NK-92 treated with Interleukin-12 subunit alpha and Interleukin-12 subunit beta, amount 100 ng/mL, for 24 hours (cell line): ENCODE data around the gene SDK2.

Experiments used
- DNase-seq: peaks from one replicate; lab custom pipeline; 2025; lab: John Stamatoyannopoulos, UW

SDK2 gene

GRCh38 chr17:73555199-73555960 is 88.9 kb downstream of the SDK2 start:
- no peak for DNase-seq

- no peak for DNase-seq
Measured at GRCh38 chr17:73554498-73554897, 89.7 kb downstream of the SDK2 start.

DNA sequence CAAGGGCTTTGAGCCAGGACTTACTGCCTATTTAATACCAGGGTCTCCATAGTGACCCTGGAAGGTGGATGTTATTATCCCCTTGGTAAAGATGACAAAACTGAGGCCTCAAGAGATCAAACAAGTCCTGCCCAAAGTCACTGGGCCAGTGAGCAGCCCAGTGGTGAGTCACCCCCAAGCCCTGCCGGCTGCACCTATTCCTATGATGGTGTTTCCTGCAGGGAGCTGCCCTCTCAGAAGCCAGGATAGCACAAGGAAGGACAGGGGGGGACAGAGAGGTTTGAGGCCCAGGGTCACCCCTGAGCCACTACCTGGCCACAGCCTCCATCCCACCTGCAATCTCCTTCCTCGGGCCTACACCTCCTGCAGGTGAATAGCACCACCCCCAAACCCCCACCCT is 90.9 kb downstream of the SDK2 start:
- no peak for DNase-seq

DNA sequence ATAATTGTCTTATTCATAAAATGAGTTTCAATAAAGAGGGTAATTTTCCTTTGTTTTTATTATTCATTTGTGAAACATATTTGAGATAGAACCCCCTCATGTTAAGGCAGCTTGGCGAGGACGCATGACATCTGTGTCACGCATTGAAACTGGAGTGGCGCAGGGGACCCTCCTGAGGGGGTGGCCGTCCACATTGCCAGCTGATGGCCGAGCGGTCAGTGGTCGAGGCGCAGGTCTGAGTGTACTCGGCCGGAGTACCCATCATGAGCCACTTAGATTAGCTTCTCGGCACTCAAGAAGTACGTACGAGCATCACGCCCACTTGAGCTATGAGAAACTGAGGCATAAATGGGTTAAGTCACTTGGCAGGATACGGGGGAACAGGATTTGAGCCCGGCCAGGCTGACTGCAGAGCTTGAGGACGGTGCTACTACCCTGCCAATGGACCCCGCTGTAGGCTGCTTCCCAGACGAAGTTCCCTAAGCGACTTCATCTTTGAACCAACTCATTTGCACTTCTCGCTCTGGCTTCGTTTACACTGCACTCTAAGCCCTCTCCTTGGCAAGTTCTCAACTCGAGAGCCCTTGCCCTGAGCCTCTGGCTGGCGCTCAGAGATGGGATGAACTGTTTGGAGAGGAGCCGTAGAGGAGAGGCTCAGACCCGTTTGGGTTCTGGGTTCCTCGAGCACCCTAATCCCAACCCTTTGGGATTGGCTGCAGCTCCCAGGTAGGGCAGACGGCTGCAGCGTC is 91.8 kb downstream of the SDK2 start:
- no peak for DNase-seq

GRCh38 chr17:73551759-73552158 is 92.5 kb downstream of the SDK2 start:
- no peak for DNase-seq

GRCh38 chr17:73551144-73551543 is 93.1 kb downstream of the SDK2 start:
- DNase-seq: no peak

- no peak for DNase-seq
Measured at GRCh38 chr17:73550556-73550955, 93.7 kb downstream of the SDK2 start.

DNA sequence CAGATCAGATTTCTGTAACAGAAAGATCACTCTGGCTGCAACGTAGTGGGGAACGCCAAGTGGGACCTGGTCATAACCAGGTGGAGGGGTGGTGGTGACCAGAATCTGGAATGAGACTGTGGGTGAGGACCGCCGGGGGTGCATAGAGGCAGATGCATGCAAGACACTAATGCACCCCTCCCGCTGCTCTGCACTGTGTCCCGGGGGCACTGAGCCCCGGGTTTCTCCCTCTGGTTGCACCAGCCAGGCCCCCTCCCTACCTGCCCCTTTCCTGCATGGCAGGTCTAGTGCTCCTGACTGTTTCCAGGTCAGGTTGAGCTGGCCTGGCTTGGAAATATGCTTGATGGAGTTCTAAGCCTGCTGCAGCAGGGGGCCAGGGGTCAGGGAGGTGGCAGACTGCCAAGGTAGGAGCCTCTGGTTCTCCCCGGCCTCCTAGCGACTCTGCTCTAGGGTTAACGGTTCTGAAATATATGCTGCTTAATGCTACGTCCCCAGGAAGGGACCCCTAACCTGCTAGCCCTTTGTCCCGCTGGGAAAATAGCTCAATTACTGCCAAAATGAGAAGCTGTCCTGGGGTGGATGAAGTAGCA is 94.3 kb downstream of the SDK2 start:
- DNase-seq: no peak

DNA sequence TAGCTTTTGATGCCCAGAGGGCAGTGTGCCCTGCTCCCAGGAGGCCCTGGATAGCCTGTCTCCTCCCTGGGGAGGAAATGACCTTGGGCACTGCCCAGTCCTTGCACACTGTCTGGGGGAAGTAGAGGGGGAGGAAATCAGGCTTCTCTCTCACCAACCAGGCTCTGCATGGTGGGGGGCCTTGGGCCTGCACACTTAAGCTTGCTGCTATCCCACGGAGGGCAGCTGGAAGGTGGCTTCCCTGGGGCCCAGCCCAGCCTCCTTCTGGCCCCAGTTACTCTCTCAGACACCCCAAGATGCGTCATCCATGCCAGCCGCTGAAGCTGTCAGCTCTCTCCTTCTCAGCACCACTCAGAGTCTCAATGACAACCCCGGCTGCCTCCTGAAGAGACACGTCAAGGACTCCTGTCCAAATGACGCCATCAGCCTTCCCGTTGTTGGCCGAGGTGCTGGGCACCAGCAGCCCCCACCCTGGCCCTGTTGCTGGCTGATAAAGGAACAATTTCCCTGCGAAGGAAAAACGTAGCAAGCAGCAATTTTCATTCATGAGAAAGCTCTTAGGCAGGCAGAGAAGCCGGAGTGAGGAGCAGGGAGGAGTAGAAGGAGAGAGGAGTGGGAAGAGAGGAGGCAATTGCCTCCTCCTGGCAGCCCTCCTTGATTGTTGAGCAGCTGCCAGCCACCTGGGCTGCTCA is 95.5 kb downstream of the SDK2 start:
- no peak for DNase-seq

- DNase-seq: no peak
Measured at GRCh38 chr17:73547790-73548189, 96.5 kb downstream of the SDK2 start.

DNA sequence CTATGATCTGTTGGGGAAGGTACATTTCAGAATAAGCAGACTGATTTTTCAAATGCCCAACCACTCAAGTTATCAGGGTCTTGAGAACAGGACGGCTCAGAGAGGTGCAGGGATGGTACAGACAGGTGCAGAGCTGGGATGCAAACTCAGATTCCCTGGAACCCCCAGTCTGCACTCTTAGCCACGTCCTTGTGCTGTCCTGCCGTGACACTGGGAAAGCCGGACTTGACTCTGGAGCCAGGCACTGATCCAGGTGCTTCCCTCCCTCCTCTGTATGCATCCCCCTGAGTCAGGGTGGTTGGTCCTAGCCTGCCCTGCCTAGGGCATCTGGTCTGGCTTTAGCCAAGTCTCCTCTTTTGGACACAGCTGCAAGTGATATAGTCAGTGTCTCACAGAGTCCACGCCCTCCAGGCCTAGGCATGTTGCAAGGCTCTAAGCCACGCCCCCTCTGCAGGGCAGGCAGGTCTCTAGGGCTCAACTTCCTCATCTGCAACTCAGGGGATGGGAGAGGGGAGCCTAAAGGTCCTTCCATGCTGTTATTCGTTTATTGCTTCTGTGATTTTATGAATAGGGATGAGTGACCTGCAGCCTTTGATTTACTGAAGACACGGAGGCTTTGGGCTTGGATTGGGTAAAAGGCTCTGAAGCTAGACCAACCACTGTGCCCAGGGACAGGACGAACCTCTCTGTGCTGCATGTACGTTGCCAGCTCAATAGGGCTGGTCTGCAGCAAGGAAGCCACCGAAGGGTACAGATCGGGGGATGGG is 97.3 kb downstream of the SDK2 start:
- DNase-seq: peak; percentile 60

DNA sequence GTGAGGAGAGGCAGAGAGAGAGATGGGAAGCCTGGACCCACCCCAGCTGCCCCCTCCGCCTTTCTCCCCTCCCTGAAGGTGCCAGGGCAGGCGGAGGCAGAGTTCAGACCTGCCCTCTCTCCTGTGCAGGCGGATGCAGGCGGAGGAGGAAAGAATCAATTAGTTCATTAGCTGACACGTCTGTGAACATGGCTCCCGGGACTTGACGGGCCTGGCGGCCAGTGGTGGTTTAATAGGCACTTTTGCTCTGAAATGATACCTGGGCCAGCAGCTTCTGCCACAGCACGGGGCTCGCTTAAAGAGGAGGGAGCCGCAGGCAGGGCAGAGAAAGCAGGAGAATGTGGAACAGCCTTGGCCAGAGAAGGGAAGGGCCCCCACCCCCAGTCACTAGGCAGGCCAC is 98.1 kb downstream of the SDK2 start:
- no peak for DNase-seq

DNA sequence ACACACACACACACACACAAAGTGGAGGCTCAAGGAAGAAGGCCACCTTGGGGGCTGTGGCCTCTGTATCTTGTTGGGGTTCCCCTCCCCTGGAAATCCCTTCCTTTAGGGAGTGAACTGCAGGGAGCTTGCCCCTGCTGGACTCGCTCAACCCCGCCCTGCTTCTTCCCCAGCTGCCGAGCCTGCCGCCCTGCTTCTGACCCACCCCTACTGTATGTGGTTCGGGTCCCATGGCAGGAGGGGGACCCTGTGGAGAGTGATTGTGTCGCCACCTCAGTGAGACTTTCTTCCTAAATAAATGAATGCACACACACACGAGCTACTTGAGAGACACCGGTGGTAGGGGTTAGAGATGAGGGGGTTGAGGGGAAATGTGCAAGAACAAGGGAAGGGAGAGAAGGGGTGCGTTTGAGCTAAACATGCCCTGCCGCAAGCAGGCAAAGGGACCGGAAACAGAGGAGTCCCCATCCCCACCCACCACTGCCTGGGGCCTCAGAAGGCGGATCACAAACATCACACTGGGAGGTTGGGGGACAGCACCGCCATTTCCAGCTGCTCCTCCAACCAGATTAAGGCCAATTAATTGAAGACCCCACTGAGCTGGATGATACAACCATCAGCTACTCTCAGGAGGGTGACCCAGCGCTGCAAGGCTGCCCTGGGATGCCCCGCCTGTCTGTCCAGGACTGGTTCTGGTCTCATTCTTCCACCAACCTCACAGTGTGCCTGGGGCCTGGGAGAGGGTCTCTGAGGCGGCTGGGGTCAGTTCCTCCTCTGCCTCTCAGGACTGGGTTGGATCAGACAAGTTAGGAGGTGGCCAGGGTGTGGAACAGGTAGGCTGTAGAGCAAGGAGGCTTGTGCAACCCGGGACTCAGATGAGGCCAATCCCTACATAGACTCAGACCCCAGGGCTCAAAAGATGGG is 98.9 kb downstream of the SDK2 start:
- DNase-seq: no peak

DNA sequence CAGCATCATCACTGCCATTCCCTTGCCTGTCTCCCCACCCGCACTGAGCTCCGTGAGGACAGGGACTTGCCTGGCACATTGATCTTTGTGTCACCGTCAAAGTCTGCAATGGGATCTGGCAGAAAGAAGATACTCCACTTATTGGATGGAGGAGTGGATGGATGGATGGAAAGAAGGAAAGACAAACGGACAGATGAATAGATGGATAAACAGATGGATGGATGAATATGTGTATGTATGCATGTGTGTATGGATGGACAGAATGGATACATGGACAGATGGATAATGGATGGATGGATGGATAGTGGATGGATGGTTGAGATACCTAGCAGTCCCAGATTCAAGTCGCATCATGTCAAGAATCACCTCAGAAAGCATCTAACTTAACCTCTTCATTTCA is 99.9 kb downstream of the SDK2 start:
- no peak for DNase-seq

DNA sequence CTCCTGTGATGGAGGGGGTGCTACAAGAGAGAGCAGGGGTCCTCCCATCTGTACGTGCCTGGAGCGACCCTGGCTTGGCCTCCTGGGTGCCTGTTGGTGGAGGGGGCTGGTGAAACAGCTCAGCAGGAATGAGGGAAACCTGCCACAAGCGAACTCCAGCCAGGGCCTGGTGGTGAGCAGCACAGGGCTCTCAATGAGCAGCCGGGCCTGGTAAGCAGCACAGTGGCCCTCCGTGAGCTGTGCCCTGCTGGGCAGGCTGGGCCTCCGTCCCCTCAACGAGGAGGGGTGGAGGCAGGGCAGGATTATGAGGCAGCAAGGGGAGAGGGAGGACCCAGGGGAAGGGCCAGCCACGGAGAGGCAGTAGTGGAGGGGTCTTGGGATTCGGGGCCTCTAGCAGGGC is 101.9 kb downstream of the SDK2 start:
- no peak for DNase-seq

DNA sequence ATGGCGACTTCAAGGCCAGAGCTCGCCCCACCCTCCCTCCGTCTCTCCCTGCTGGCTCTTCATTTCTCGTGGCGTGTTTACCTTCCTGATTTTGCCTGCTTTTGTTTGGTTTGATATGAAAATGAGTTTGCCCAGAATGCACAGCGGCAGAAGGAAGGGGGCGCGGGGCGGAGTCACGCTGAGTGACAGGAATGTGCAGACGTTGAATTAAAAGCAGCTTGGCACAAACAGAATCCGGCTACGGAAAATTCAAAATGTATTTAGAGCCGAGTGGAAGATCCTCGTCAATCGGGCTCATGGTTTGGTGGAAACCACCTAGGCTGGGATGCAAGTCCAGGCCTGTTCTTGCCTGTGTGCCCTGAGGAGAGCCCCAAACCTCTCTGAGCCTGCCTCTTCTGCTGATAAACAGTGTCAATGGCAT is 102.7 kb downstream of the SDK2 start:
- no peak for DNase-seq

DNA sequence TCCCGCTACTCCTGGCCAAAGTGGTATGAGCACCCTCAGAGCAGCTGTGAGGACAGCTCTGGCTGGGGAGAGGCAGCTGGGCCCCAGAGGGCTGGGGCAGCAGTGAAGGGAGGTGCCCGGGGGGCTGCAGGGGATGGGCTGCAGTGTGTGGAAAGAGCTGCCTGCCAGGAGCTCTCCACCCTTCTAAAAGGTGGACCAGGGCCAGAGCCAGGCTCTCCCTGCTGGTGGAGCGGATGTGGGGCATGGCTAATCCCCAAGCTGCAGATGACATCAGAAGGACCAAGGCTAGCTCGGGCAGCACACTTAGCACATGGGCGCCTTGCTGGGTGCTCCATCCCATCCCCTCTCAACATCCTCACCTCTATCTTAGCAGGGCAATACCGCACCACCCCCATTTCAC is 103.1 kb downstream of the SDK2 start:
- no peak for DNase-seq

DNA sequence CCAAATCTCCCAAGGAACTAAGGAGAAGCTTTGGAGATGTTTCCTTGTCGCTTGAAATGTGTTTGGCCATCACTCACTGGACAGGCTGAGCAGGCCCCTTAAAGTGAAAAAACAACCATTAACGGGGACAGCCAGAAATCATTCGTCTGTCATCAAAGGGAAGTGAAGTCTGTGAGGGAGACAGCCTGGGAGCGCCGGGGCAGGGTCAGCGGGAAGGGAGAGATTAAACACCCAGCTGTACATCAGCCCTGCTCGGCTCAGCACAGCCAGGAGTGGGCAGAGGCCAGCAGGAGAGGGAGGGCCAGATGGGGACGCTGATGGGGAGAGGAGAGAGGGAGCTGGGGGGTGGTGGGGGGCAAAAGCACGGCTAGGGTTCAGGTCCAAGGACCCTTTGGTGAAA is 105.1 kb downstream of the SDK2 start:
- DNase-seq: no peak

GRCh38 chr17:73538445-73538844 is 105.8 kb downstream of the SDK2 start:
- DNase-seq: no peak

DNA sequence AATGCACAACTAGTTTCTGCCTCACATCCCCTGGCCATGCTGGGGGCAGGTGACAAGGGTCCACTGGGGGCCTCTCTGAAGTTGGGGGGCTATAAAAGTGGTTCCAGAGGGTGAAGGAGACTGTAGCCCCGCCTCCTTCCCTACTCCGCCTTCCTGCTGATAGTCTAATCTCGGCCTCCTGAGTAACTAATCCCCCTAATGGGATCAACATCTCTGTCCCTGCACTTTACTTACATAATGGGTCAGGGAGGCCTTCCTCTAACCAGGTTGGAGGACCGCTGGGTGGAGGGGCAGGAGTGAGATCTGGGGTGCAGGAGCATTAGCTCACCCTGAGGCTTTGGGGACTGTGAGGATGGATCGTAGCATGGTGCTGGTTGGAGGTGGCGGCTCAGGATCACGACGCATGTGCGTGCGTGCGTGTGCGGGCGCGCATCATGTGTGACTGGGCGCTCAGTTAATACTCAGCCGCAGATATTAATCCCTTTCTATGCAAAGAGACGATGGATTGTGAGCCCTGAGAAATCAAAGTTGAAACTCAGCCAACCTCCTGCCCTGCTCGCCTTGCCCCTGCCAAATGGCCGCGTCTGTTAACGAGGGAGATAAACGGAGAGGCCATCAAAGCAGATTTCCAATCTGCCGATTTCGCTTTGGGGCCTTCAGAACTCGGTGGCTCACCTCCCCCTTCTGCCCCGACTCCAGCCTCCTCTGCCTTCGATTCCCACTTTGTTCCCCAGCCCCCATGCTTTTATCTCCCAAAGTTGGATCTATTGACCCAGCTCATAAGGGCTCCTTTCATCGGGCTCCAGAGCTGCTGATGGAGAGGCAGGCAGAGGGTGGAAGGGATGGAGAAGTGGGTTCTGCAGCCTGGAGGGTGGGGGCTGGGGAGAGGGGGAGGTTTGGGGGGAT is 107.3 kb downstream of the SDK2 start:
- DNase-seq: no peak
